Endothelial cell of umbilical vein (primary cell): ENCODE data around the gene DZIP3. TPM values are rescaled to one million over a fixed set of nuclear protein-coding genes. Genes with fewer than 3 reads are reported as not detected.

ENCODE experiments used
- BruUV-seq: library from RNA; stranded (reverse); fragments of 400-500 nt; replicated peaks from 2 replicates; lab custom pipeline; 2021; lab: Mats Ljungman, UMichigan
- CTCF ChIA-PET: fragments of 300-600, 350-600 bp; sonication (Branson Sonifier 250); formaldehyde crosslinking; loops from one replicate; lab custom pipeline; 2021; ENCODE audit warnings: antibody characterized with exemption, inconsistent platforms; lab: Charles Lee
- POLR2A ChIA-PET: fragments of 300-600, 350-600 bp; sonication (Branson Sonifier 250); formaldehyde crosslinking; loops from one replicate; lab custom pipeline; 2021; ENCODE audit warnings: antibody characterized with exemption, inconsistent platforms; lab: Charles Lee
- DNase-seq: peaks from one replicate; pipeline ENCODE4 v3.0.0-alpha.2; 2011; ENCODE audit warnings: low read depth, low spot score
- FAIRE-seq: peaks from 2 replicates; lab custom pipeline; 2011; peaks lifted over from hg19 to GRCh38; lab: Jason Lieb, UNC
- H2AFZ ChIP-seq: 2 replicates; pipeline ENCODE4 v1.6.0; 2012; ENCODE audit warnings: low read depth, low read length, control low read depth, inconsistent platforms
- H3K27ac ChIP-seq: 2 replicates; pipeline ENCODE4 v1.5.1; 2011; ENCODE audit warnings: low read depth, mild to moderate bottlenecking, control low read depth, low read length, moderate library complexity; ENCODE audit not compliant: insufficient read depth
- H3K27me3 ChIP-seq, 2 experiments: 2 replicates each; pipeline versions ENCODE4 v1.6.0 to v1.6.1; 2011; ENCODE audit warnings: low read length in 2 of 2, mixed read lengths in 1 of 2; ENCODE audit not compliant: control insufficient read depth in 2 of 2, insufficient read depth in 2 of 2
- H3K36me3 ChIP-seq, 2 experiments: 2 replicates in 1 of 2; 3 replicates in 1 of 2; pipeline ENCODE4 v1.5.1; 2011; ENCODE audit warnings: low read length in 2 of 2, mild to moderate bottlenecking in 1 of 2, moderate library complexity in 1 of 2; ENCODE audit not compliant: control insufficient read depth in 2 of 2, insufficient read depth in 2 of 2; ENCODE audit errors: extremely low read depth in 1 of 2
- H3K4me1 ChIP-seq: 3 replicates; pipeline ENCODE4 v1.5.1; 2011; ENCODE audit warnings: mild to moderate bottlenecking, low read length; ENCODE audit not compliant: control insufficient read depth, insufficient read depth; ENCODE audit errors: extremely low read depth
- H3K4me2 ChIP-seq: 2 replicates; pipeline ENCODE4 v1.6.1; 2011; ENCODE audit warnings: low read length, control low read depth, mixed read lengths; ENCODE audit not compliant: insufficient read depth
- H3K4me3 ChIP-seq, 3 experiments: fragments of 200-600 bp in 1 of 3; sonication (generic), shearing (Covaris generic) in 1 of 3; replicated peaks in 1 of 3; 2 replicates each; pipeline ENCODE4 v1.5.1; 2011 to 2016; ENCODE audit warnings: control low read depth in 3 of 3, low read length in 3 of 3, mild to moderate bottlenecking in 2 of 3, inconsistent platforms in 1 of 3, low read depth in 1 of 3, moderate library complexity in 1 of 3; ENCODE audit not compliant: insufficient read depth in 1 of 3
- H3K79me2 ChIP-seq: 2 replicates; pipeline ENCODE4 v1.6.0; 2012; ENCODE audit warnings: low read length, inconsistent platforms; ENCODE audit not compliant: control insufficient read depth, insufficient read depth
- H3K9ac ChIP-seq: replicated peaks from 2 replicates; pipeline ENCODE3; 2011; ENCODE audit warnings: low read length, control low read depth; ENCODE audit not compliant: insufficient read depth; ENCODE audit errors: extremely low read depth
- H3K9me1 ChIP-seq: replicated peaks from 3 replicates; pipeline ENCODE4 v1.6.0; 2011; ENCODE audit warnings: mild to moderate bottlenecking, low read length; ENCODE audit not compliant: control insufficient read depth, insufficient read depth; ENCODE audit errors: extremely low read depth
- H3K9me3 ChIP-seq: replicated peaks from 2 replicates; pipeline ENCODE4 v1.5.1; 2012; ENCODE audit warnings: low read length, inconsistent platforms; ENCODE audit not compliant: control insufficient read depth, insufficient read depth
- H4K20me1 ChIP-seq: replicated peaks from 2 replicates; pipeline ENCODE3; 2011; ENCODE audit warnings: mild to moderate bottlenecking, low read length; ENCODE audit not compliant: control insufficient read depth, insufficient read depth; ENCODE audit errors: extremely low read depth
- CTCF ChIP-seq, 2 donors: IDR thresholded peaks; 1 replicate in 1 of 2; 2 replicates in 1 of 2; pipeline ENCODE4 v1.5.1; 2011; ENCODE audit warnings: low read length in 2 of 2, mild to moderate bottlenecking in 2 of 2, moderate library complexity in 2 of 2, control low read depth in 1 of 2, inconsistent platforms in 1 of 2, low read depth in 1 of 2; ENCODE audit not compliant: insufficient read depth in 1 of 2; ENCODE audit errors: extremely low read depth in 1 of 2
- EZH2 ChIP-seq: IDR thresholded peaks from 2 replicates; pipeline ENCODE4 v1.6.1; 2012; ENCODE audit warnings: borderline replicate concordance, low read depth, mild to moderate bottlenecking, moderate library complexity, low read length, inconsistent platforms; ENCODE audit not compliant: severe bottlenecking
- FOS ChIP-seq: IDR thresholded peaks from 2 replicates; pipeline ENCODE4 v1.6.1; 2011; ENCODE audit warnings: mild to moderate bottlenecking, low read length, moderate library complexity, borderline replicate concordance; ENCODE audit not compliant: insufficient read depth
- GATA2 ChIP-seq: IDR thresholded peaks from 2 replicates; pipeline ENCODE4 v1.7.0; 2011; ENCODE audit warnings: low read depth, mild to moderate bottlenecking, moderate library complexity, mixed read lengths, low read length; ENCODE audit not compliant: insufficient read length, insufficient read depth
- JUN ChIP-seq: IDR thresholded peaks from 2 replicates; pipeline ENCODE4 v1.6.1; 2011; ENCODE audit warnings: borderline replicate concordance, low read depth; ENCODE audit not compliant: insufficient read length, insufficient read depth
- MYC ChIP-seq: IDR thresholded peaks from one replicate; pipeline ENCODE4 v1.6.1; 2011; ENCODE audit warnings: mild to moderate bottlenecking, low read depth, low read length
- POLR2A ChIP-seq: IDR thresholded peaks from 2 replicates; pipeline ENCODE4 v1.6.1; 2012; ENCODE audit warnings: low read depth, mild to moderate bottlenecking, control low read depth, low read length
- POLR2AphosphoS5 ChIP-seq: IDR thresholded peaks from 2 replicates; pipeline ENCODE4 v1.6.1; 2012; ENCODE audit warnings: low read depth, mild to moderate bottlenecking, control low read depth, low read length, moderate library complexity; ENCODE audit not compliant: insufficient read depth
- dilution Hi-C: fragments of 300-500 bp; cut with MboI; formaldehyde crosslinking; loops from one replicate; pipeline ENCODE4 v1.15.0; 2019; ENCODE audit warnings: low sequenced_read_pairs; ENCODE audit not compliant: extremely low pct_ligation_motif_present
- intact Hi-C: fragments of 100-400 bp; cut with micrococcal nuclease; formaldehyde crosslinking; loops from one replicate; pipeline ENCODE4 v1.10.0; 2022
- polyA plus RNA-seq, 4 experiments: library from polyadenylated mRNA; depleted of rRNA in 3 of 4; stranded (reverse) in 3 of 4; unstranded in 1 of 4; fragments of >200 nt; gene quantifications; 2 replicates each; pipeline versions ENCODE4 v1.2.1 to v1.2.3, GENCODE V29; 2011 to 2012; ENCODE audit warnings: missing spikeins in 1 of 4
- total RNA-seq: library from RNA; stranded (reverse); gene quantifications from 2 replicates; pipeline ENCODE4 v1.2.3, GENCODE V29; 2021
- TF ChIP-seq, protein P1 (sequence below): IDR thresholded peaks from 2 replicates; pipeline ENCODE4 v1.6.1; 2011; ENCODE audit not compliant: insufficient read depth, insufficient read length

Gene DZIP3
- total and polyA plus RNA-seq, 2 donors (not counting 3 experiments of a cell fraction or from before 2014, with no cell fraction given), result 1.9 to 6.5 TPM

DNA sequence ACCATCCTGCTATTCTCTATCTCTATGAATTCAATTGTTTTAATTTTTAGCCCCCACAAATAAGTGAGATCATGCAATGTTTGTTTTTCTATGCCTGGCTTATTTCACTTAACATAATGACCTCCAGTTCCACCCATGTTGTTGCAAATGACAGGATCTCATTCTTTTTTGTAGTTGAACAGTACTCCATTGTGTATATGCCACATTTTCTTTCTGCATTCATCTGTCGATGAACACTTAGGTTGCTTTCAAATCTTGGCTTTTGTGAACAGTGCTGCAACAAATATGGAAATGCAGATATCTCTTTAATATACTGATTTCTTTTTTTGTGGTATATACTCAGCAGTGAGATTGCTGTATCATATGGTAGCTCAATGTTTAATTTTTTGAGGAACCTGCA lies 108.9 kb downstream of the DZIP3 start:
- Histone ChIP-seq H2AFZ (no peak overlapping the region), H3K4me2 (no peak overlapping the region), H3K9ac (no peak overlapping the region), H3K9me3 (no peaks in the 10 kb centered on the region), H3K27me3 (no peaks in the 10 kb centered on the region), H3K79me2 (no peaks in the 10 kb centered on the region), H3K36me3 (no peaks in the 10 kb centered on the region), H4K20me1 (no peaks in the 10 kb centered on the region), H3K9me1 (no peaks in the 10 kb centered on the region), H3K27ac (no peak overlapping the region), H3K4me1 (no peaks in the 10 kb centered on the region), H3K4me3 (no peak overlapping the region)
- CTCF ChIA-PET, result no interaction called here
- TF ChIP-seq GATA2 (no peak), FOS (no peak), POLR2A (no peak), MYC (no peak), POLR2AphosphoS5 (no peak), EZH2 (no peak), JUN (no peak), CTCF (IDR thresholded peaks at IDR 0.05; ENCODE audit: extremely low read depth in 1 of 2, insufficient read depth in 1 of 2, low read depth in 1 of 2, low read length in 2 of 2) (no peak)
- TF ChIP-seq, protein P1, sequence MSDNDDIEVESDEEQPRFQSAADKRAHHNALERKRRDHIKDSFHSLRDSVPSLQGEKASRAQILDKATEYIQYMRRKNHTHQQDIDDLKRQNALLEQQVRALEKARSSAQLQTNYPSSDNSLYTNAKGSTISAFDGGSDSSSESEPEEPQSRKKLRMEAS, result no peak
- no TSS peak for BruUV-seq
- FAIRE-seq (no peak), DNase-seq (no peak)
- dilution Hi-C loops (no loop called here), intact Hi-C loops (no loop called here)
- POLR2A ChIA-PET, result no interaction called here
